NCI-H2107 treated with DMSO at 0.1 percent for 48 hours (cell line): ENCODE data around the gene SOCS1.

ENCODE experiments used
- DNase-seq: peaks from one replicate; lab custom pipeline; 2025; ENCODE audit not compliant: unreplicated experiment; lab: John Stamatoyannopoulos, UW

SOCS1 gene

GRCh38 chr16:11207646-11208045 is 48.4 kb downstream of the SOCS1 start:
- DNase-seq, result no peak

- DNase-seq, result no peak
Observed at GRCh38 chr16:11205754-11206581, 50.0 kb downstream of the SOCS1 start.

GRCh38 chr16:11205065-11205699 is 50.8 kb downstream of the SOCS1 start:
- no peak for DNase-seq

- no peak for DNase-seq
Observed at GRCh38 chr16:11204513-11205047, 51.4 kb downstream of the SOCS1 start.
